GM21360 (cell line): Measurements from ENCODE around the gene NEDD4.
"Not testable (repeated sequence)": the region's sequence is repeated elsewhere in the genome, so short reads cannot be mapped to it uniquely, and the experiment has no call there.

Experiments
- ATAC-seq: cut with Tn5 transposase; IDR thresholded peaks from one replicate; pipeline ENCODE4 v1.9.1; 2021; ENCODE audit warnings: mild to moderate bottlenecking, moderate library complexity; ENCODE audit not compliant: unreplicated experiment

The NEDD4 gene

GRCh38 chr15:56006371-56006770 lies 13.0 kb upstream of the NEDD4 start:
- ATAC-seq = not testable (repeated sequence)

- not testable (repeated sequence) for ATAC-seq
Observed at GRCh38 chr15:56004281-56004680, 10.9 kb upstream of the NEDD4 start.

- not testable (repeated sequence) for ATAC-seq
Observed at GRCh38 chr15:56003777-56004176, 10.4 kb upstream of the NEDD4 start.

GRCh38 chr15:56003277-56003676 lies 9.9 kb upstream of the NEDD4 start:
- not testable (repeated sequence) for ATAC-seq

GRCh38 chr15:56001471-56002078 lies 8.2 kb upstream of the NEDD4 start:
- no peak for ATAC-seq

- no peak for ATAC-seq
Observed at GRCh38 chr15:55999658-56000057, 6.2 kb upstream of the NEDD4 start.

GRCh38 chr15:55998478-55998877 lies 5.1 kb upstream of the NEDD4 start:
- ATAC-seq = no peak

- ATAC-seq = peak; percentile 4
Observed at GRCh38 chr15:55993804-55994560, 570 bp upstream of the NEDD4 start.

- no peak for ATAC-seq
Observed at GRCh38 chr15:55992769-55993110, 672 bp downstream of the NEDD4 start.

- no peak for ATAC-seq
Observed at GRCh38 chr15:55991802-55992768, 1.3 kb downstream of the NEDD4 start.

GRCh38 chr15:55990998-55991397 lies 2.4 kb downstream of the NEDD4 start:
- ATAC-seq = no peak

GRCh38 chr15:55990516-55990915 lies 2.9 kb downstream of the NEDD4 start:
- no peak for ATAC-seq

GRCh38 chr15:55989383-55989782 lies 4.0 kb downstream of the NEDD4 start:
- ATAC-seq = no peak

- no peak for ATAC-seq
Observed at GRCh38 chr15:55981582-55982249, 11.7 kb downstream of the NEDD4 start.

GRCh38 chr15:55980511-55980910 lies 12.9 kb downstream of the NEDD4 start:
- ATAC-seq = no peak

GRCh38 chr15:55977231-55977630 lies 16.2 kb downstream of the NEDD4 start:
- ATAC-seq = no peak

GRCh38 chr15:55970286-55970685 lies 23.1 kb downstream of the NEDD4 start:
- ATAC-seq = no peak

- ATAC-seq = no peak
Observed at GRCh38 chr15:55969582-55969981, 23.8 kb downstream of the NEDD4 start.

- no peak for ATAC-seq
Observed at GRCh38 chr15:55968923-55969322, 24.5 kb downstream of the NEDD4 start.

GRCh38 chr15:55965091-55965490 lies 28.3 kb downstream of the NEDD4 start:
- ATAC-seq = no peak

- ATAC-seq = no peak
Observed at GRCh38 chr15:55960946-55961345, 32.5 kb downstream of the NEDD4 start.
